Hematopoietic multipotent progenitor cell (in vitro differentiated cells): ENCODE data around the gene SEC16B. TPM values are rescaled to one million over a fixed set of nuclear protein-coding genes. Genes with fewer than 3 reads are reported as not detected.

Experiments
- DNase-seq, 3 donors: peaks; one replicate each; pipeline ENCODE4 v3.0.0-alpha.2; 2011 to 2015; ENCODE audit warnings: low read depth in 2 of 3, low spot score in 2 of 3
- small RNA-seq: library from RNA; depleted of rRNA; stranded (forward); fragments of <200 nt; gene quantifications from one replicate; pipeline ENCODE3, GENCODE V24; 2012
- total RNA-seq: library from RNA; depleted of rRNA; stranded (reverse); fragments of >200 nt; gene quantifications from one replicate; pipeline ENCODE4 v1.2.3, GENCODE V29; 2012

Gene SEC16B
- total RNA-seq, 1 donor: 0.54 TPM

- DNase-seq: no peak
Measured at GRCh38 chr1:177914603-177915002, 55.3 kb downstream of the SEC16B start.

GRCh38 chr1:177913762-177914540 lies 55.9 kb downstream of the SEC16B start:
- no peak for DNase-seq

- no peak for DNase-seq
Measured at GRCh38 chr1:177912991-177913390, 56.9 kb downstream of the SEC16B start.

GRCh38 chr1:177909416-177909815 lies 60.4 kb downstream of the SEC16B start:
- no peak for DNase-seq

- no peak for DNase-seq
Measured at GRCh38 chr1:177907000-177907399, 62.9 kb downstream of the SEC16B start.

GRCh38 chr1:177905686-177906085 lies 64.2 kb downstream of the SEC16B start:
- DNase-seq: no peak

GRCh38 chr1:177902266-177902665 lies 67.6 kb downstream of the SEC16B start:
- DNase-seq: no peak

- DNase-seq: no peak
Measured at GRCh38 chr1:177897998-177898654, 71.7 kb downstream of the SEC16B start.

GRCh38 chr1:177897281-177897997 lies 72.4 kb downstream of the SEC16B start:
- DNase-seq: no peak

Small RNAs within 50 kb of the gene (small RNA-seq; reads per million reads assigned to genes)
- gene AL359075.1: not detected

Other genes with a start within 250 kb of the SEC16B start
- 5.4 TPM for gene RASAL2, start 124.0 kb upstream of the SEC16B start, total RNA-seq